Endothelial cell (in vitro differentiated cells): ENCODE results near the gene SNRNP27. TPM values are rescaled to one million over a fixed set of nuclear protein-coding genes. Genes with fewer than 3 reads are reported as not detected.
"Not testable (repeated sequence)": the region's sequence is repeated elsewhere in the genome, so short reads cannot be mapped to it uniquely, and the experiment has no call there.

ENCODE experiments used
- DNase-seq: peaks from one replicate; pipeline ENCODE4 v3.0.0; 2021; ENCODE audit warnings: low spot score
- H3K27ac Mint-ChIP-seq: one replicate; pipeline ENCODE4 v1.8.0; 2021; ENCODE audit warnings: mixed read lengths, inconsistent platforms; ENCODE audit not compliant: unreplicated experiment
- H3K27me3 Mint-ChIP-seq: one replicate; pipeline ENCODE4 v1.8.0; 2021; ENCODE audit warnings: mild to moderate bottlenecking, moderate library complexity, mixed read lengths, inconsistent platforms; ENCODE audit not compliant: unreplicated experiment
- H3K36me3 Mint-ChIP-seq: one replicate; pipeline ENCODE4 v1.8.0; 2021; ENCODE audit warnings: mild to moderate bottlenecking, low read depth, mixed read lengths, inconsistent platforms; ENCODE audit not compliant: unreplicated experiment
- H3K4me1 Mint-ChIP-seq: one replicate; pipeline ENCODE4 v1.8.0; 2021; ENCODE audit warnings: mild to moderate bottlenecking, mixed read lengths, inconsistent platforms; ENCODE audit not compliant: unreplicated experiment
- H3K4me3 Mint-ChIP-seq: one replicate; pipeline ENCODE4 v1.8.0; 2021; ENCODE audit warnings: mild to moderate bottlenecking, mixed read lengths, inconsistent platforms; ENCODE audit not compliant: unreplicated experiment
- H3K9me3 Mint-ChIP-seq: one replicate; pipeline ENCODE4 v1.8.0; 2021; ENCODE audit warnings: mixed read lengths, inconsistent platforms; ENCODE audit not compliant: unreplicated experiment
- total RNA-seq: library from RNA; stranded (reverse); fragmentation: NEBNext Ultra II Directional; extraction: Animal tissue kit (Norgen Biotek cat#: 25700); gene quantifications from one replicate; pipeline ENCODE4 v1.2.1, GENCODE V29; 2021; ENCODE audit not compliant: unreplicated experiment
- TF ChIP-seq, protein P1 (sequence below): fragments of 200-600 bp; sonication (generic); IDR thresholded peaks from one replicate; pipeline ENCODE4 v1.5.0; 2021; ENCODE audit warnings: antibody characterized with exemption; ENCODE audit not compliant: unreplicated experiment

SNRNP27 gene
- total RNA-seq, 1 donor from 2014 or later: 37.0 TPM

- Mint-ChIP-seq H3K36me3 (no peaks in the 10 kb centered on the region), H3K27ac (no peak overlapping the region), H3K9me3 (no peaks in the 10 kb centered on the region), H3K27me3 (peaks cover 5% of the 10 kb centered on the region), H3K4me1 (peaks cover 9% of the 10 kb centered on the region), H3K4me3 (no peak overlapping the region)
- no peak for DNase-seq
- TF ChIP-seq, protein P1, sequence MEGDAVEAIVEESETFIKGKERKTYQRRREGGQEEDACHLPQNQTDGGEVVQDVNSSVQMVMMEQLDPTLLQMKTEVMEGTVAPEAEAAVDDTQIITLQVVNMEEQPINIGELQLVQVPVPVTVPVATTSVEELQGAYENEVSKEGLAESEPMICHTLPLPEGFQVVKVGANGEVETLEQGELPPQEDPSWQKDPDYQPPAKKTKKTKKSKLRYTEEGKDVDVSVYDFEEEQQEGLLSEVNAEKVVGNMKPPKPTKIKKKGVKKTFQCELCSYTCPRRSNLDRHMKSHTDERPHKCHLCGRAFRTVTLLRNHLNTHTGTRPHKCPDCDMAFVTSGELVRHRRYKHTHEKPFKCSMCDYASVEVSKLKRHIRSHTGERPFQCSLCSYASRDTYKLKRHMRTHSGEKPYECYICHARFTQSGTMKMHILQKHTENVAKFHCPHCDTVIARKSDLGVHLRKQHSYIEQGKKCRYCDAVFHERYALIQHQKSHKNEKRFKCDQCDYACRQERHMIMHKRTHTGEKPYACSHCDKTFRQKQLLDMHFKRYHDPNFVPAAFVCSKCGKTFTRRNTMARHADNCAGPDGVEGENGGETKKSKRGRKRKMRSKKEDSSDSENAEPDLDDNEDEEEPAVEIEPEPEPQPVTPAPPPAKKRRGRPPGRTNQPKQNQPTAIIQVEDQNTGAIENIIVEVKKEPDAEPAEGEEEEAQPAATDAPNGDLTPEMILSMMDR: no peak
Observed at GRCh38 chr2:69950241-69950640, 56.5 kb downstream of the SNRNP27 start.

GRCh38 chr2:69950671-69951070, 56.9 kb downstream of the SNRNP27 start:
- DNase-seq, H3K27ac Mint-ChIP-seq, H3K36me3 Mint-ChIP-seq, H3K9me3 Mint-ChIP-seq, H3K4me1 Mint-ChIP-seq, H3K27me3 Mint-ChIP-seq, H3K4me3 Mint-ChIP-seq: not testable (repeated sequence)

DNA sequence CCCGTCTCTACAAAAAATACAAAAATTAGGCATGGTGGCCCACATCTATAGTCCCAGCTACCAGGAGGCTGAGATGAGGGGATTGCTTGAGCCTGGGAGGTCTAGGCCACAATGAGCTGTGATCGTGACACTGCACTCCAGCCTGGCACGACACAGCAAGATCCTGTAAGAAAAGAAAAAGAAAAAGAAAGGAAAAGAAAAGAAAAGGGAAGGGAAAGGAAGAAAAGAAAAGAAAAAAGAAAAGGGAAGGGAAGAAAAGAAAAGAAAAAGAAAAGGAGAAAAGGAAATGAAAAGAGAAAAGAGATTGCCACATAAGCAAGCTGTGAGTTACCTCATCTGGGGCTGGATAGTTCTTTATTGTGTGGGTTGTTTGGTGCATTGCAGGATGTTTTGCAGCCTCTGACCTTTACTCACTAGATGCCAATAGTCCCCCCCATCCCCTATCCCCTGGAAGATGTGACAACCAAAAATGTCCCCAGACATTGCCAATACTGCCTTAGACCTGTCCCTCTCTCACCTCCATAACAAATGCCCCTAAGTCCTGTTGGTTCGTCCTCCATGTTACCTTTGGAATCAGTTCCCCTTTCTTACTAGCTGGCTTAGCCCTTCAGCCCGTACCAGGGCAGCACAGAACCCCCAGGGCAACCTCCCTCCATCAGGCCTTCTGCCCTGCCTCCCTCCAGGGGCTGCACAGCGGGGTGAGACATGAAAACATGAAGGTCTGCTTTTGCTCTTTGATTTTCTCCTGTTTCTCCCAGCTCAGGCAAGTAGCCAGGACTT, 58.8 kb downstream of the SNRNP27 start:
- peaks cover 3% of the 10 kb centered on the region for H3K4me1 Mint-ChIP-seq
- no peak overlapping the region for H3K27ac Mint-ChIP-seq
- TF ChIP-seq, protein P1: no peak
- H3K27me3 Mint-ChIP-seq: peaks cover 9% of the 10 kb centered on the region
- DNase-seq: no peak
- H3K4me3 Mint-ChIP-seq: no peak overlapping the region
- peaks cover 5% of the 10 kb centered on the region for H3K36me3 Mint-ChIP-seq
- no peaks in the 10 kb centered on the region for H3K9me3 Mint-ChIP-seq

DNA sequence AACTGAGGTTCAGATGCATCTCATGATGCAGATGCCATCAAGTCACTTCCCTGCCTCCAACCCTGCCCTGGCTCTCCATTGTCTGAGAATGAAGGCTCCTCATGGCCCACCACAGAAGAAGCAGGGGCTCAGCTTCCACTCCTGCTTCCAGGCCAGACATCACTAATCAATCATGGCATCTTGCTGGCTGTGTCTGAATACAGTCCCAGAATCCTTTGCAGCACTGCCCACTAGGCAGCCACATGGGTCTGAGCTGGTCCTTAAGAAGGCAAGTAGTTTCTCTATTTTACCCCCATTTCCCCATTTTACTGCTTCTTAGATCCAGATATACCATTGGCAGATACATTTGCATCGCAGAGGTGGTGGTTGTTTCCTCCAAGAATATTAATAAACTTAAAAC, 60.3 kb downstream of the SNRNP27 start:
- no peak overlapping the region for H3K4me3 Mint-ChIP-seq
- H3K36me3 Mint-ChIP-seq: peaks cover 5% of the 10 kb centered on the region
- TF ChIP-seq, protein P1: no peak
- DNase-seq: no peak
- peaks cover 3% of the 10 kb centered on the region for H3K4me1 Mint-ChIP-seq
- peaks cover 9% of the 10 kb centered on the region for H3K27me3 Mint-ChIP-seq
- no peak overlapping the region for H3K27ac Mint-ChIP-seq
- H3K9me3 Mint-ChIP-seq: no peaks in the 10 kb centered on the region

Other genes with a start within 250 kb of the SNRNP27 start
- gene ANXA4, start 151.8 kb upstream of the SNRNP27 start, total RNA-seq: 29.4 TPM
- gene GMCL1, start 64.3 kb upstream of the SNRNP27 start, total RNA-seq: 8.6 TPM
- 3.3 TPM for gene MXD1, start 21.2 kb downstream of the SNRNP27 start, total RNA-seq
- 0.87 TPM for gene ASPRV1, start 67.7 kb downstream of the SNRNP27 start, total RNA-seq
- gene PCBP1, start 193.5 kb downstream of the SNRNP27 start, total RNA-seq: 302 TPM